ENCODE data around the gene GPX3.

Gene GPX3

GRCh38 chr5:151020304-151021110 lies at the start of gene GPX3:
TSS of gene GPX3 (plus strand) at chr5:151020591. CDS start at chr5:151020655, 64 bp downstream.
- DNase-seq, result peak; percentile 38

GRCh38 chr5:150978590-150978989 lies 41.8 kb upstream of the GPX3 start:
- DNase-seq, result no peak

- no peak for DNase-seq
Observed at GRCh38 chr5:150987746-150988145, 32.6 kb upstream of the GPX3 start.

- no peak for DNase-seq
Observed at GRCh38 chr5:150989695-150990094, 30.7 kb upstream of the GPX3 start.

GRCh38 chr5:150992705-150993104 lies 27.7 kb upstream of the GPX3 start:
- no peak for DNase-seq

GRCh38 chr5:150993422-150993821 lies 27.0 kb upstream of the GPX3 start:
- no peak for DNase-seq

GRCh38 chr5:150993826-150994412 lies 26.5 kb upstream of the GPX3 start:
- DNase-seq, result no peak

GRCh38 chr5:150999704-151000442 lies 20.5 kb upstream of the GPX3 start:
- no peak for DNase-seq

- no peak for DNase-seq
Observed at GRCh38 chr5:151001436-151001835, 19.0 kb upstream of the GPX3 start.

- no peak for DNase-seq
Observed at GRCh38 chr5:151002250-151002649, 18.1 kb upstream of the GPX3 start.

- no peak for DNase-seq
Observed at GRCh38 chr5:151002681-151003502, 17.5 kb upstream of the GPX3 start.

- no peak for DNase-seq
Observed at GRCh38 chr5:151003503-151003860, 16.9 kb upstream of the GPX3 start.

- no peak for DNase-seq
Observed at GRCh38 chr5:151004499-151004898, 15.9 kb upstream of the GPX3 start.

- no peak for DNase-seq
Observed at GRCh38 chr5:151005187-151005949, 15.0 kb upstream of the GPX3 start.

GRCh38 chr5:151005950-151006576 lies 14.3 kb upstream of the GPX3 start:
- DNase-seq, result no peak

GRCh38 chr5:151006704-151007334 lies 13.6 kb upstream of the GPX3 start:
- DNase-seq, result no peak

- DNase-seq, result no peak
Observed at GRCh38 chr5:151007430-151008209, 12.8 kb upstream of the GPX3 start.

- DNase-seq, result no peak
Observed at GRCh38 chr5:151008210-151008491, 12.2 kb upstream of the GPX3 start.

GRCh38 chr5:151008906-151009305 lies 11.5 kb upstream of the GPX3 start:
- no peak for DNase-seq

- DNase-seq, result no peak
Observed at GRCh38 chr5:151012862-151013261, 7.5 kb upstream of the GPX3 start.
